ENCODE data around the gene PCCA.

PCCA gene

DNA sequence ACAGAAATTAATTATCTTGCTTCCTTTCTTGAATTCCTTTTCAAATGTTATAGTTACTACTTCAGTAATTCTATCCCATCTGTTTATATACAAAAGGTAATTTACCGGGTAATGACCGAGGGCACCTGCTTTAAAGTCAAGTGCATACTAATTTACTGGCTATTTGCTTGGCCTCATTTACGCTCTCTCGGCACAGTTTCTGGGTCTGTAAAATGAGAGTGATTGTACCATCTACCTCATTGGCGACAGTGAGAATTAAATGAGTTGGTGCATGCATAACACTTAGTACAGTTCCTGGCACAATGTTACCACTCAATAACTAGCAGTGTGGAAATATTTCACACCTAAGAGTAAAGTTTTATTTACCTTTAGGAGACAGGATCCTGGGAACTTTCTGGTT, 388.1 kb downstream of the PCCA start:
- DNase-seq = no peak

DNA sequence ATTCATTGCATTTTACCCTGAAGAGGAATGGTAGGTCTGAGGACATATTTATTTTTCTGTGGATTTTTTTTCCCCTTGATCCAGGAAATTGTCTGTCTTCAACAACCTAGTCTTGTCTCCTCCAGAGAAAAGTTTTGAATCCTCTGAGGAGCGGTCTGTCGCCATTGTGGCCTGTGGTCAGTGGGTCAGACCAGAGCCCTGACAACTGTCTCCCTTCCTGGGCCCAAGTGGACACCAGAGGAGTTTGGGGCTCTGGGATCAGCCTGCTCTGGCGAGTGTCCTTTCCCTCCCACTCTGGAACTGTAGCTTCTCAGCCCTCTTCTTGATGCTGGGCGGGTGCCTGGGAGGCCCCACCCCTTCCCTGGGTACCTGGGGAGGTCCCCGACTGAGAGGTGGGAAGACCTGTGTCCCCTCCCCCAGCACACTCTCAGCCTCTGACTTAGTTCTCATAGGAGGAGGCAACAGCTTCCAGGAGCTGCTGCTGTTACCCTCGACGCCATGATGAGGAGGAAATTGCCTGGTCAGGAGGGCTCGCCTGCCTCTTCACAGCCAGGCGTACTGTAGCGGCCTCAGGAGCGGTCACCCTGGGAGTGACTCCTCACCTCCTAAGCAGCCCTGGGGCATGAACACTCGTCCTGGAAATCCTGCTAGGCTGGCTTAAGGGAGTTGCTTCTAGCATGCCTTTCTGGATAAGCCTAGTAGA, 389.4 kb downstream of the PCCA start:
- no peak for DNase-seq

DNA sequence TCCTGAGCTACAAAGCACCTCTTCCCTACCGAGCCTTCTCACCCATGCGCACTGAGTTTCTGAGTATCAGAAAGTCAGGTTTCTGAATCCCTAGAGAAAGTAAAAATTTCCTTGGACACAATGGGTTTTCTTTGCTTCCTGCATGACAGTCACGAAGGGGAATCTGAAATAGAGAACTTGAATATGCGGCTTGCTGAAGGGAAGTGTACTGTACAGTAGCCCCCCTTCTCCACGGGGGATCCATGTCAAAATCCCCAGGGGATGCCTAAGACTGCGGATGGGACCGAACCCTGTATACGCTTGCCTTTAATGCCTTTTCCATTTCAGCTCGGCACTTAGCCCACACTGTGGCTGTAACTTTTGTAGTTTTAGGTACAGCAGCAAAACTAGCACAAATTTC, 391.8 kb downstream of the PCCA start:
- DNase-seq = no peak

DNA sequence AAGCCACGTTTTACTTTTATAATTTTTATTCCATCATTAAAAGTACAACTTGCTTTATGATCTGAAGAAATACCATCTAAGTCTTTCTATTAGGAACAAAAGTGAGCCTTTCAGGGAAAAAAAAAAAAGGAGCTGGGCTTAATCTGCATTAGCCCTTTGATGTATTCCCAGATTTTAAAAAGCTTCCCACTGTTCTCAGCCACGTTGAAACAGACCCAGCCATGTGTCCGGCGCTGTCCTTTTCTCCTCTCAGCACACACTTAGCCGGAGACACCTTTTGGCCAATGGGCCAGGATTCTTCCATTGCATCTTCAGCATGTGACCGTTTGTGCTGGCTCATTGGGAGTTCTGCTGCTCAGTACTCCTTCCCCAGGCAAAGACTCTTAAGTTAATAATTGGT, 394.2 kb downstream of the PCCA start:
- no peak for DNase-seq

DNA sequence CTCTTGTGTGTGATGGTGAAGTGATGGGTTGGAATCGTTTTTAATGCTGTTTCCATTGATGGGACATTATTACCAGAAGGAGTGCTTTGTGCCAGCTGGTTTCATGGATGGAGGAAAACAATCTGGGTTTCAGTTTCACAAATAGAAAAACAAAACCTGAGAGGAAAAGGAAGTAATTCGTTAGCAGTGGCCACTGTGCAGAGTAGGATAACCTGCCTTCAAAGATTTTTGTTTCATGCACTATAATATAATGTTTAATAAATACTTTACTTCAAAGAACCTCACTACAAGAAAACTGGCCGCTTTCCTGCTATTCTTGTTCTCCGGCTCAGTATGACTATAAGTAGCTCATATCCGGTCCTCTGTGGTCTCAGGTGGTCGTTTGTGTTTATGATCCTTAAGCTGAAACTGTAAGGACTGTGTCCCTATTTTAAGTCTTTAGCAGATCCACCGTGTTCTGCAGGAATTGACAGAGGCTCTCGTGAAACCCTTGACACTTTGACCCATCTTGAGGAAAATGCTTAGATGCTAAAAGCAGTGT, 395.0 kb downstream of the PCCA start:
- DNase-seq = no peak

DNA sequence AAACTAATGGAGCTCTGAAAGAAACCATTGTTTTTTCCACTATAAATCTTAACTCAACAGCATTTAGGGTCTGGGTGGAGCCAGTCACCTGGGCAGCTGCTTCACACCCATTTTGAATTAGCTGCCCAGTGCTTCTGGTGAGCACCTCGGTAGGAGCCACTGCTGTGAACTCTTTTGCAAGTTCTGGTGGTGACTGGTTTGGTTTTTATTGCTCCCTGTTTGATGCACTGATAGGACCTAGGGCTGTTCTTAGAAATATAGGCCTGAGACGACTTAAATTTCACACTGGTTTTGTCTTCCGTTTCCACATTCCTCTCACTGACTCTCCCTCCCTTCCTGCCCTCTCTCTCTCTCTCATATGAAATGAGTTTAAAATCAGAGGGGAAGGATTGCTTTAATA, 395.8 kb downstream of the PCCA start:
- DNase-seq = no peak

DNA sequence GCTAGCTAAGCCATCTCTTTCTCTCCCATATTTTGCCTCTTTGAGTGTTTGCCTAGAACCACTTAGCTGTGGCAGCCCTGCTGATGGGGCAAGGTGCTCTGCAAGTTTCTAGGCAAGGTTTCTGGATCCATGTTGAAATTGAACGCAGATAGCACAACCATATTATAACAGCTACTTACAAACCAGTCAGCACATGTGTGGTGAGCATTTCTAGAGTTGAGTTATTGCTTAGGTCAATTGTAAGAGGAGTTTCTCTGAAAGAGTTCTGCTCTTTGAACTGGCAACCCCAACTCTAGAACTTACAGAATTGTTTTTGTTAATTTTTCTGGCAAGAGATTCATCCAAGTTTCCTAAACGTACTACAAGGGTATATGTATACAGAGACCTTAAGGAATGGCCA, 396.4 kb downstream of the PCCA start:
- DNase-seq = no peak

DNA sequence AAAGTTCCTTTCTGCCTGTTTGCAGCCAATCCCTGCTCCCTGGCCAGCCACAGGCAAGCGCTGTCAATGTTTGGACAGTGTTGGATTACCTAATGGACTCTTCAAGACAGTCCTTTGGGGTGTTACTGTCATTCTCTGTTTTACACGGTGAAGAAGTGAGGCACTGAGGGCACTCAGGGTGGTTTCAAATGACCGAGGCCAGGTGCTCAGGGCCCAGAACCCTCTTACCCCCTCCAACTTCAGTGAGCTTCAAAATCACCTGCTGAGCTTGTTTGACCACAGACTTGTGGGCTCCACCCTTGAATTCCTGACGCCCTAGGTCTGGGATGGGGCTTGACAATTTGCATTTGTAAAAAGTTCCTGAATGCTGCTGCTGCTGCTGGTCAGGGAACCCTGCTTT, 401.8 kb downstream of the PCCA start:
- DNase-seq = no peak

DNA sequence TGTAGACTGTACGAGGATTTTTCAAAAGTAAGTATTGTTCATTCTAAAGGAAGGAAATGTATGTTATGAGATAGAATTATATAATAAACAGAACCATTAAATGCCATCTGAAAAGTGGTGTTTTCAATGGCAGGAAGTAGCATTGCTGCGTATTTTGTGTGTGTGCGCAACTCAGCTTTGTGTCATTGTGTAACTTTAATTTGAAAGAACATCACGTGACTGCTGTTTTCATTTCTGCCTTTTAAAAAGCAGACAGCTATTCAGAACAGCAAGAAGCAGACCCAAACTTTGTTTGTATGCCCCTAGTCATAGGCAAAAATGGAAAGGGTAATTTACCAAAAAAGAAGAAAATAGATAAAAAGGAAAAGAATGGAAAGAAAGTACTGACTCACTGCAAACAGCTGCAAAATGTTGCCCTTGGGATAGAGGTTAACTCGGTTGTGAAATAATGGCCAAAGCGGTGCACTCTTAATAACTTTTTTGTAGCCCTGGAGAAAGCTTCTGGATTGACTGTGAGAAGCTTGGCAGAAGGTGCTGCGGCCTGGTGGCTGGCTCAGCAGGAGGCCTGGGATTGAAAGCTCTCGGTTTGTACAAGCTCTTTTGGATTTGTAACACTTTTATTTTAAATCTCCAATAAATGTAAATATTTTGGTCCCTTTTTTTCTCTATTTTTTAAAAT, 402.4 kb downstream of the PCCA start:
- DNase-seq = no peak

DNA sequence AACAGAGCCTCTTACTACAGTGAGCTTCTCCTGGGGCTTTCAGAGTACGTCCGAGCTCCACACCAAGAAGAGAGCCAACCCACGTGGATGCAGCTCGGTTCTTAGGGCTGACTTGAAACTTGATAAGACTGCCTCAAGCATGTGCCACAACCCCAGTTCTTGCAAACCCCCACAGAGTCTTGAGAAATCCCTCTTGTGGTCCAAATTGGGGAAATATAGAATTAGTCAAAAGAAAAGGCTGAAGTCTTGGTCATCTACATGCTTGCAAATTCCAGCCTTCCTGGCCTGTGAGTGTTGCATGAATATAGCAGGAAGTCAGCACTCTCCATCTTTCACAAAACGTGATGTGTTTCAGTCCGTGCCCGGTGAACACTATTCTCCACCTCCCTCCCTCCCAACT, 404.5 kb downstream of the PCCA start:
- DNase-seq = no peak

DNA sequence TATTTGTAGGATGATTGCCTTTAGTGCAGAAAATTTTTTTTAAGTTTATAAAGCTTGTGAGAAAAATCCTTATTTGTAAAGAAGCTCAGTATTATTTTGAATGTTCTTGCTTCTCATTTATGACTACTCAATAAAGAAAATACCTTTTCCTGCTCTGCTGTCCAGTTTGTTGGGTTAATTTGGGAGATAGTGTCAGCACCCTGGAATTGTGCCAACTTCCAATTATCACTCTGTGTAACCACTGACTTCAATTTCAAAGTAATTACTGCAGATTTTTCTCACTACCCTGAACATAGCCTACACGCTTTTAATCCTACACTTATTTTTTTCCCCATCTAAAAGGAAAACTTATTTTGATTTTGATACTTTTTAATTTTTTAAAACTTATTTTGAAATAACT, 406.6 kb downstream of the PCCA start:
- no peak for DNase-seq

DNA sequence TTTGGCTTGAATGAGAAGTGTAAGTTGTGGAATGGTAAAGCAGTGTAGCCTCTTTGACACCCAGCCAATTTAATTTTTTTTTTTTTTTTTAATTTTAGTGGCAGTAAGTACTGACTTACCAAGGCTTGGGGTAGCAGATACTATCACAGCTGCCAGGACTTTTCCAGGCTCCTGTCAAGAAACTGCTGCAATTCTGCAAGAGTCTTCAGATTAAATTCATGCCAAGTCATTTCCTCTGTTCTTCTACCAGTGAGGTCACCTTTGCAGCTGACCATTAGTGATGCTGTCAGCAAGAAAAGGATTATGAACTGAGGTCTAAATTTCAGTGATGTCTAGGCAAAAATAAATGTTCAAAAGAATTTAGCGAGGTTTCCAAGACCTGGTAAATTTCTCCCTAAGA, 408.5 kb downstream of the PCCA start:
- DNase-seq = no peak

DNA sequence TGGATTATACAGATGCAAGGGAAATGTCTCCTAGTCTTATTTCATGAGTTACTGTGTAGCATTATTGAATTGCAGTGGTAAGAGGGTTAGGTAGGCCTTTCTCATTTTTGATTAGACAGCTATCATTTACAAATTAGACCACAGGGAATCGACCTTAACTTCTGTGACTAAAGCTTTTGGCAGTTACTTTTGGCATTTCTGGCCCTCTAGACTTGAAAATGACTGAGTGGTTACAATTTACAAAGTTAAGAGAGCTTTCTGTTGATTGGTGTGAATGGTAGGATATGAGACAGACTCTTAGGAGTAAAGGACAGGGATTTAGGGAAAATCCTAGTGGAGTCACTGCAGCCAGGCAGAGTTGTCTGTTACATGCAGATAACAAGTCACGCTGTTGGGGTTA, 413.6 kb downstream of the PCCA start:
- no peak for DNase-seq

DNA sequence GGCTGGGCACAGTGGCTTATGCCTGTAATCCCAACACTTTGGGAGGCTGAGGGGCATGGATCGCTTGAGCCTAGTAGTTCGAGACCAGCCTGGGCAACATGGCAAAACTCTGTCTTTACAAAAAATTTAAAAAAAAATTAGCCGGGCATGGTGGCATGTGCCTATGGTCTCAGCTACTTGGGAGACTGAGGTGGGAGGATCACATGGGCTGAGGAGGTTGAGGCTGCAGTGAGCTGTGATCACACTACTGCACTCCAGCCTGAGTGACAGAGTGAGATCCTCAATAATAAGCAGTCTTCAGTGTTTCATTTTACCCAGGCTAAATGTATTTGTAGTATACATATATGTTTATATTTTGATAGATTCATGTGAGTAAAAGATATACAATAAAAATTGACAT, 414.7 kb downstream of the PCCA start:
- DNase-seq = no peak

DNA sequence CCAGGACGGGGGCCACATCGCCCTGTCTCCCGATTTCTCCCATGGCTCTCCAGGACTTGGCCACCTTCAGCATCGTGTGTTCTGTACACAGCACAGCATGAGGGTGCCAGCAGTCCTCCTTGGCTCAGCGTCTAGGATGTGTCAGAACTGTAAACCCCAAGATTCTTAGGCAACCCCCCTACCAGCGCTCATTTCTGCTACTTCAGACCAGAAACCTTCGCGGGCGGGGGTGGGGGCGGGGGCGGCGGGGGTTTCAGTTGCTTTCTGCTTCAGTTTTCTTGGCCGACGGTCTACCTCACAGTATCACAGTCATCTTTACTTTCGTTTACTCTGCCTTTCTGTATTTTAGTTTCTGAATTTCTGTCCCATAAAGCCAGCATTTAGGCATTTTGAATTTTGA, 417.3 kb downstream of the PCCA start:
- no peak for DNase-seq

DNA sequence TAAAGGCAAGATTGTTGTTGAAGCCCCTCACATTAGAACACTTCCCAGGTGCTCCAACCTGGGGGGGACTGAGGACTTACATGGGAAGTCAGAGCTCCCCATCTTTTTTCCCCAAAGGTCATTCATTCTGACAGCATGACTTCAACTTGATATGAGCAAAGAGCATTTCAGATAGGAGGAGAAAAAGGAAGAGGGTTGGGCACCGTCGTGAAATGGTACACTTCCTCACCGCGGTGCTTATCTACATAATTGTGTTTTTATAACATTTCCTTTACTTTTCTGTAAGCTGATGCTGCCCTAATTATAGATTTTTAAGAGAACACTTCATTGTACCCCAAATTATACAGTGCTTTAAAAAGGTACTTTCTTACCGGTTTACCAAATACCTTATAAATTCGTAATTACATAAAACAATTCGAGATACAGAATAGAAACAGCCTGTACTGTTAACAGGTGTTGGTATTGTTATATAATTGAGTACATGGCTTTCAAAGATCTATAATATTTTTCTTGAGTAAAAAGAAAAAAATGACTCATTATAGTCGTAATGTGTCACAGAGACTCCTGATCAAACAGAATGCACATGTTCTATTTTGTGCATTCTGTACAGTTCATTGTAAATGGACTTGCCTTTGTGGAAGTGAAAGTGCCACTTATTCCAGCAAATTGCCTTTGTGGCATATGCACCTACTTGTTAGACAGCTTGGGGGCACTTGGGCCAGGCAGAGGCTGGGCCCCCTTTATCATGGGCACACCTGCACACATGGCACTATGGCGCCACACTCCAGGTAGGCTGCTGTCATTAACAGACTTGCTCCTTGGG, 417.9 kb downstream of the PCCA start:
- no peak for DNase-seq

DNA sequence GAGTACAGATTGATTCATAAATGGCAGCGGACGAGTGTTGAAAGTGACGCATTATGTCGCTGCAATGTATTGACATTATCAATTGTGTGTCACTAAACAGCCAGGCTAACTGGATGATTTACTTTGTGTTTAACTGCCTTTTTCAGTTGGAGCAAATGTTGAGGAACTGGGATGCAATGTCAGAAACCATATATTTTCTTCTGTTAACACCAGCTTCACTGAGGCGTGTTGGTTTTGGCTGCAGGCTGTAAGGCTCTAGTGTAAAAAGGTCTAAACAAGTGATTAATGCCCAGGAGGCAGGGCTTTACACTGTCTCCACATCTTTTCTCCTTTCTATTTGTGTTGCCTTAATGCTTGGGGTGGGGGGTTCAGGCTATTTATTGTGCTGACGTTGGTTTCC, 419.6 kb downstream of the PCCA start:
- no peak for DNase-seq

DNA sequence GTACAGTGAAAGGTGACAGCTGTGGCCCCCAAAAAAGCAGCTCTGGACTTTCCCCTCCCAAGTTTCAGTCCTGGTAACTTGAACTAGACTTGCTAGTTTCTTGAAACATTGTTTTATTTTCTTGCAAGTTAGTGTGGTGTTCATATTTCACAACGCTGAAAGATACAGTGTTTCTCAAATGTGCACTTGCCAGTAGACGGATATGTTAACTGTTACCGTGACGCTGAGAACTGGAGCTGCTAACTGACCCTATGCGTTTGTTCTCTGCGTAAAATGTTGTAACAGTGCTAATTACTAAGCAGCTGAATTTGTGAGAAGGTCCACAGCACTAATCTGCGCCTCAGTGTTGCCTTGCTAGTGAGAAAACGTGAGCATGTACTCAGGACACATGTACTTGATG, 420.1 kb downstream of the PCCA start:
- no peak for DNase-seq

DNA sequence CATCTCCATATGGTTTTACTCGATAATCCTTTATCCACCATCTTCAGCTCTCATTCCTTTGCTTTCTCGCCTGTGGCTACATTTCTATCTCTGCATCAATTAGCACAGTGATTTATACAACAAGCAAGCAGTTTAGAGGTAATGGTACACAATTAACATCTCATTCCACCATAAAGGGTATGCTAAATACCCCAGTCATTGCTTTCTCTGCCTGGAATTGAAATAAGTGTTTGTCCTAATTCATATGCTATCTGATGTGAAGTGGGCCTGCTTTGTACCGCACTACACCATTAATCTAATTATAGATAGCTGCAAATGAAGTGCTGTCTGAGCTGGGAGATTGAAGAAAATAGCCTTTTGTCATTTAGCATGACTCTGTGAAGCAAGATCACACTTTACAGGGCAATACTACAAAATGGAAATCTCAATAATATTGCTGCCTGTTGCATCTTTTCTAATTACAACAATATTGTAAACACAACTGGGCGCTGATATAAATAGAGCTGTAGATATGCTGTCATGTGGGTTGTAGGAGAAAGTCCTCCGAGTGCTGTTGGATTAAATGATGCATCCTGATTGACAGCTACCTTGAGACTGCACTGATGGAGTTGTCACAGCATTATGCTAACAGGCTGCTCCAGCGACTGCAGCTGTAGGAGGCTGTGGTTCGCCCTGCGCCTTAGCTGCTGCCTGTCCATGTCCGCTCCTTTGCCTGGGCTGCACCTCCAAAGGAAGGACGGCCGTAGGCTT, 421.5 kb downstream of the PCCA start:
- no peak for DNase-seq

DNA sequence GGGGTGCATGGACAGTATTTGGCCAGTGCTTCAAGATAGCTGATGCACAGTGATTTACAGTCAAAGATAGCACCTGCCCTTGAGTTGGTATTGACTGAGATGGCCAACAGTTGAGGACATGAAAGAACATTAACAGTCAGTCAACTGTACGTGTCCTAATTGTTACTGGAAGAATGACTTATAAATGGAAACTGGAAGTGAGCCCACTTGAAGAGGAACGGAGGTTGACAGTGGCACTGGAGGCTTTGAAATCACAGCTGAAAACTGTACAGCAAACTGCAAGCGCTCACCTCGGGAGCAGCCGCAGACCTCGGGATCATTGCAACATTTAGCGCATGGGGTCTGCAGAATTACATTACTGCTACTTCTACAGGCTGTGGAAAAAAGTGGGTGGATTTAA, 422.6 kb downstream of the PCCA start:
- no peak for DNase-seq

DNA sequence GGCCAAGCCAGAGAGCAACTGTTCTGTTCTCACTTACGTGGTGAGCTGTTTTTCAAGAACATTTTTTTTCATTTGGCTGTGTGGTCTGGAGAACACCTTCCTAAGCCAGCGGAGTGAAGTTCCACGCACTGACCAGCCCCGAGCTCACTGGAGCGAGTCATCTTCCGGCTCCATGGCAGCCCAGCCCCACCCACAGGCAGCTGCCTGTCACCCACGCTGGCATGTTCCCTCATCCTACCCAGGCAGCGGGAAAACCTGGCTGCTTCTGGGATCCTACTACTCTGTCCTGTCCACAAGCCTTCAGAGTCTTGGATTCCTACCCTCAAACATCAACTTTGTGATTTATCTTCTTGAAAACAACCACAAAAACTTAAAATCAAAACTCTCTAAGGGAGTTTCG, 423.5 kb downstream of the PCCA start:
- no peak for DNase-seq

DNA sequence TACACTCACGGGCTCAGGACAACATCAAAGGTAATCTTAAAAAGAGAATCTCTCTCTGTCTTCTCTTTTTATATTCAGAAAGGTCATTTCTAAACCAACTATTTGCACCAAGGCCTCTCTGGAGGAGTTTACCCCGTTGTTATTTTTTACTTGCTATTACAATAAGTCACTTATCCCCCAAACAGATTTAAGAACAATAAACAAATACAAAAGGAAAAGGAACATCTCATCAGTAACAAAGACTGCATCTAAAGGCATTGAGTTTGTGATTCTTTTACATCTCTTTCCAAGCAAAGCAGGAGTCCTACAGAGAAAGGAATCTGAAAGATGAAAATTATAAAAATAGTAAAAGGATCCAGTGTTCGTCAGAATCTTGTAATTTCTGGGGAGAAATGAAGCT, 424.3 kb downstream of the PCCA start:
- DNase-seq = no peak

DNA sequence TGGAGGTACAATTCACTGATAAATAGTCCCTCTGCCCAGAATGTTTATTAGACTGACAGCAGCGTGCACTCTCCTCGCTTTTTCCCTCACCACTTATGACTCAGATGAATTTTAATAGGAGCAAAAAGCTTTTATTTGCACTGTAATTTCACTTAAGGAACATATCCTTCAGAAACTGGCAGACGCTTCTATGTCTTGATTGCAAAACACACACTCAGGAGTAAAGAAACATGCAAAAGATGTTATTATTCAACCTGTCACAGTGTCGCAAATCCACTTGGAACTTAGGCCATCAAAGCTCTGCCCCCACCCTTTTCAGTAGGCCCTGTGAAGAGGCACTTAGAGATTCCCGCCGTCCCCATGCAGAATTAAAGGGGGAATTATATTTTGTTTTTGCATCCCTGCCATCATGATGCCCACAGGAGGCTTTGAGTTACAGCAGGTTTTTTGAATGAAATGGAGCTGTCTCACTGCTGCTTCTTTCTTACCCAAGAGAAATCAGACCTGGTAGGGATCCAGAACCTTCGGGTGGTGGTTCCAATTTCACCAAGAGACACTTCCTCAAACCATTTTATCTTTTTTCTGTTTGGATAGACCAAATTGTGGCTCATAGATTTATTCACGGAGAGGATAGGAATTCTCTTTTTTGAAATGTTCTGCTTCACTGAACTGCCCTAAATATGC, 425.2 kb downstream of the PCCA start:
- no peak for DNase-seq
